GM12874 (cell line): ENCODE measurements around the gene RAD51B.

Experiments used
- TF ChIP-seq, protein P1 (sequence below): IDR thresholded peaks from 2 replicates; pipeline ENCODE4 v1.5.1; 2011; ENCODE audit warnings: low read depth, mild to moderate bottlenecking, control low read depth, low read length, moderate library complexity; ENCODE audit not compliant: insufficient read depth

RAD51B gene

DNA sequence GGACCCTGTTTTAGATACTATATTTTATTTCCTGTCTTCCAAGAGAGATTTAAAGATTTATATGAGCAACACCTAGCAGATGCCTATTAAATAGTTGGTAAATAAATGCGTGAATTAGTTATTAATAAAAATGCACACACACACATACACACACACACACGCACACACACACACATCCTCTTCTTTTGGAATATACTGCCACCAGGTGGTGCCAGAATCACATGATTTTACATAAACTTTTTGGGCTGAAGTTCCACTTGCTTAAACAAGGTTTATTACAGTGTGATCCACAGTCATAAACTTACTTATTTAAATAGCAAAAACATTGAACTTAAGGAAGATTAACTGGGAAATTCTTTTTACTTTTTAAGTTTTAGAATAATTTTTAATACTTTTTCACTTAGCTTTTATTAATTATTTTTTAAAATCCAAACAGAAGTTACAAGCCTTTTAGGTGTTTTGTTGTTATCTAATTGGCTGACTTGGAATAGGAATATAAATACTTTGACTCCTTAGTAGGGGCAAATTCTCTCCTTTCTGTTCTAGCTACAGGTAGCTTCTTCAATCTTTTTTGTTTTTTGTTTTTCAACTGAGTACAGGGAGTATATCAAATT lies 17.5 kb downstream of the RAD51B start:
- TF ChIP-seq, protein P1, sequence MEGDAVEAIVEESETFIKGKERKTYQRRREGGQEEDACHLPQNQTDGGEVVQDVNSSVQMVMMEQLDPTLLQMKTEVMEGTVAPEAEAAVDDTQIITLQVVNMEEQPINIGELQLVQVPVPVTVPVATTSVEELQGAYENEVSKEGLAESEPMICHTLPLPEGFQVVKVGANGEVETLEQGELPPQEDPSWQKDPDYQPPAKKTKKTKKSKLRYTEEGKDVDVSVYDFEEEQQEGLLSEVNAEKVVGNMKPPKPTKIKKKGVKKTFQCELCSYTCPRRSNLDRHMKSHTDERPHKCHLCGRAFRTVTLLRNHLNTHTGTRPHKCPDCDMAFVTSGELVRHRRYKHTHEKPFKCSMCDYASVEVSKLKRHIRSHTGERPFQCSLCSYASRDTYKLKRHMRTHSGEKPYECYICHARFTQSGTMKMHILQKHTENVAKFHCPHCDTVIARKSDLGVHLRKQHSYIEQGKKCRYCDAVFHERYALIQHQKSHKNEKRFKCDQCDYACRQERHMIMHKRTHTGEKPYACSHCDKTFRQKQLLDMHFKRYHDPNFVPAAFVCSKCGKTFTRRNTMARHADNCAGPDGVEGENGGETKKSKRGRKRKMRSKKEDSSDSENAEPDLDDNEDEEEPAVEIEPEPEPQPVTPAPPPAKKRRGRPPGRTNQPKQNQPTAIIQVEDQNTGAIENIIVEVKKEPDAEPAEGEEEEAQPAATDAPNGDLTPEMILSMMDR = peak; percentile 52

GRCh38 chr14:67846029-67846610 lies 26.5 kb downstream of the RAD51B start:
- TF ChIP-seq, protein P1 = no peak

- TF ChIP-seq, protein P1 = no peak
Observed at GRCh38 chr14:67850066-67850830, 30.7 kb downstream of the RAD51B start.

- TF ChIP-seq, protein P1 = no peak
Observed at GRCh38 chr14:67851785-67852410, 32.3 kb downstream of the RAD51B start.

DNA sequence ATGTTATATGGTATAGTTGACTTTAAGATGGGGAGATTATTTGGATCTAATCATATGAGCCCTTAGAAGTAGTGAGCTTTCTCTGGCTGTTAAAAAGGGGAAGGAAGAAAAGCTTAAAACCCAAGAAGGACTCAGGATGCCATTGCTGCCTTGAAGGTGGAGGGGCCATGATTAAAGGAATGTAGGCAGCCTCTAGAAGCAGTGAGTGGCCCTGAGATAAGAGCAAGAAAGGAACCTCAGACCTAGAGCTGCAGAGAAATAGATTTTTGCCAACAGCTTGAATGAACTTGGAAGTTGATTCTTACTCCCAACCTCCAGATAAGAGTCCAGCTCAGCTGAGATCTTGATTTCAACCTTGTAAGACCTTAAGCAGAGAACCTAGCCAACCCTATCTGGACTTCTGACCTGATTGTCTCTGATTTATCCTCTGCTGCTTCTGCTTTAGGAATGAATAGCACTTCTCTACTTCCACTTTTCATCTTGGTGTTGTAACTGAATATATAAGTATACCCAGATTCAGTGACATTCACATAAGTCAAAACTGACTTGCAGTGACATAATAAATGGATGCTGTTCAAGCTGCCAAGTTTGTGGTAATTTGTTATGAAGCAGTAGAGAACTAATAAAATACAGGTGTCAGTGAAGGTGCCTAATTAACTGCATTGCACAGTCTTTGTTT lies 33.5 kb downstream of the RAD51B start:
- TF ChIP-seq, protein P1 = no peak

GRCh38 chr14:67853715-67854114 lies 34.1 kb downstream of the RAD51B start:
- TF ChIP-seq, protein P1 = no peak

- TF ChIP-seq, protein P1 = no peak
Observed at GRCh38 chr14:67856827-67857226, 37.2 kb downstream of the RAD51B start.
